Mesenteric fat pad (tissue), 1 donor: ENCODE measurements around the gene FBXO39. TPM values are rescaled to one million over a fixed set of nuclear protein-coding genes. Genes with fewer than 3 reads are reported as not detected.
"Not testable (repeated sequence)": the region's sequence is repeated elsewhere in the genome, so short reads cannot be mapped to it uniquely, and the experiment has no call there.

Source experiments
- DNase-seq: peaks from one replicate; pipeline ENCODE4 v3.0.0-alpha.2; 2020; ENCODE audit warnings: low spot score
- total RNA-seq: library from RNA; stranded (reverse); fragmentation: NEBNext Ultra II Directional; extraction: Animal tissue kit (Norgen Biotek cat#: 25700); gene quantifications from one replicate; pipeline ENCODE4 v1.2.1, GENCODE V29; 2021
- donor health status: DM: yes; HTN: yes; CAD: no.

Gene FBXO39
- total RNA-seq, 1 donor from 2014 or later, result 0.90 TPM

- no peak for DNase-seq
These were observed 13.1 kb downstream of the FBXO39 start for GRCh38 chr17:6789146-6789545.

GRCh38 chr17:6793748-6794493, 17.9 kb downstream of the FBXO39 start:
- DNase-seq, result no peak

GRCh38 chr17:6796017-6796886, 20.2 kb downstream of the FBXO39 start:
- no peak for DNase-seq

GRCh38 chr17:6796887-6797490, 21.0 kb downstream of the FBXO39 start:
- DNase-seq, result no peak

GRCh38 chr17:6797718-6798351, 21.8 kb downstream of the FBXO39 start:
- DNase-seq, result no peak

- DNase-seq, result no peak
These were observed 23.7 kb downstream of the FBXO39 start for GRCh38 chr17:6799738-6800137.

GRCh38 chr17:6800422-6801027, 24.5 kb downstream of the FBXO39 start:
- DNase-seq, result no peak

GRCh38 chr17:6811510-6811909, 35.5 kb downstream of the FBXO39 start:
- DNase-seq, result no peak

- DNase-seq, result no peak
These were observed 36.3 kb downstream of the FBXO39 start for GRCh38 chr17:6812295-6812694.

- DNase-seq, result no peak
These were observed 39.8 kb downstream of the FBXO39 start for GRCh38 chr17:6815775-6816174.

GRCh38 chr17:6816368-6816767, 40.4 kb downstream of the FBXO39 start:
- DNase-seq, result not testable (repeated sequence)

GRCh38 chr17:6818938-6819337, 42.9 kb downstream of the FBXO39 start:
- no peak for DNase-seq

GRCh38 chr17:6823011-6823442, 47.0 kb downstream of the FBXO39 start:
- no peak for DNase-seq

GRCh38 chr17:6830383-6830986, 54.5 kb downstream of the FBXO39 start:
- DNase-seq, result no peak

GRCh38 chr17:6831661-6832263, 55.7 kb downstream of the FBXO39 start, which contains the start of gene TEKT1:
TEKT1 (minus strand) TSS chr17:6831729; CDS start chr17:6830376, 1,353 bp downstream.
- DNase-seq, result no peak

Other genes starting within 250 kb of the FBXO39 start
- gene PITPNM3, start 219.7 kb upstream of the FBXO39 start, total RNA-seq, result 1.1 TPM
- 9.7 TPM for gene KIAA0753, start 135.5 kb upstream of the FBXO39 start, total RNA-seq
- 71.2 TPM for gene TXNDC17, start 135.2 kb upstream of the FBXO39 start, total RNA-seq
- gene MED31, start 124.6 kb upstream of the FBXO39 start, total RNA-seq, result 13.0 TPM
- gene C17orf100, start 124.5 kb upstream of the FBXO39 start, total RNA-seq, result 0.58 TPM
- gene SLC13A5, start 62.8 kb upstream of the FBXO39 start, total RNA-seq, result 0.48 TPM
- gene XAF1, start 20.2 kb upstream of the FBXO39 start, total RNA-seq, result 99.1 TPM
- gene TEKT1, start 55.5 kb downstream of the FBXO39 start, total RNA-seq, result not detected
- 0.16 TPM for gene ALOX12, start 219.8 kb downstream of the FBXO39 start, total RNA-seq
- gene RNASEK, start 236.4 kb downstream of the FBXO39 start, total RNA-seq, result 243 TPM
- gene BCL6B, start 246.8 kb downstream of the FBXO39 start, total RNA-seq, result 32.2 TPM